Activated CD8-positive, alpha-beta memory T cell treated with anti-CD3 and anti-CD28 coated beads, Interleukin-2, amount 50 U/mL, for 1 hour (primary cell): Measurements from ENCODE around the gene TRAF3IP3.
"Not testable (repeated sequence)": the region's sequence is repeated elsewhere in the genome, so short reads cannot be mapped to it uniquely, and the experiment has no call there.

Experiments
- DNase-seq: peaks from one replicate; pipeline ENCODE4 v3.0.0-alpha.2; 2020; ENCODE audit errors: extremely low read depth

Gene TRAF3IP3

GRCh38 chr1:209768354-209768774, 12.5 kb downstream of the TRAF3IP3 start:
- DNase-seq, result peak; percentile 55

GRCh38 chr1:209769171-209769904, 13.5 kb downstream of the TRAF3IP3 start:
- peak; percentile 51 for DNase-seq

- no peak for DNase-seq
Measured at GRCh38 chr1:209769971-209770370, 14.1 kb downstream of the TRAF3IP3 start.

GRCh38 chr1:209770636-209771415, 15.0 kb downstream of the TRAF3IP3 start:
- no peak for DNase-seq

- no peak for DNase-seq
Measured at GRCh38 chr1:209772126-209772525, 16.3 kb downstream of the TRAF3IP3 start.

- no peak for DNase-seq
Measured at GRCh38 chr1:209774592-209774991, 18.7 kb downstream of the TRAF3IP3 start.

- no peak for DNase-seq
Measured at GRCh38 chr1:209775678-209776077, 19.8 kb downstream of the TRAF3IP3 start.

- DNase-seq, result no peak
Measured at GRCh38 chr1:209777587-209777986, 21.7 kb downstream of the TRAF3IP3 start.

GRCh38 chr1:209778102-209778501, 22.2 kb downstream of the TRAF3IP3 start:
- DNase-seq, result no peak

- no peak for DNase-seq
Measured at GRCh38 chr1:209780268-209780667, 24.4 kb downstream of the TRAF3IP3 start.

- DNase-seq, result no peak
Measured at GRCh38 chr1:209783386-209783785, 27.5 kb downstream of the TRAF3IP3 start.

- peak; percentile 99 for DNase-seq
Measured at GRCh38 chr1:209784265-209785169, 28.7 kb downstream of the TRAF3IP3 start, which contains the start of gene C1orf74. Gene C1orf74 (minus strand): TSS chr1:209784559. CDS start chr1:209783634, 925 bp downstream.

- DNase-seq, result no peak
Measured at GRCh38 chr1:209785592-209785991, 29.7 kb downstream of the TRAF3IP3 start.

GRCh38 chr1:209786146-209786545, 30.3 kb downstream of the TRAF3IP3 start:
- no peak for DNase-seq

- no peak for DNase-seq
Measured at GRCh38 chr1:209787551-209787950, 31.7 kb downstream of the TRAF3IP3 start.

GRCh38 chr1:209789245-209789644, 33.4 kb downstream of the TRAF3IP3 start:
- no peak for DNase-seq

GRCh38 chr1:209790286-209791193, 34.7 kb downstream of the TRAF3IP3 start:
- no peak for DNase-seq

- DNase-seq, result no peak
Measured at GRCh38 chr1:209791920-209792319, 36.1 kb downstream of the TRAF3IP3 start.

- DNase-seq, result not testable (repeated sequence)
Measured at GRCh38 chr1:209793711-209794110, 37.9 kb downstream of the TRAF3IP3 start.

GRCh38 chr1:209797978-209798639, 42.3 kb downstream of the TRAF3IP3 start:
- no peak for DNase-seq
